HEK293T (cell line): ENCODE data around the gene GPA33.
"Not testable (repeated sequence)": the region's sequence is repeated elsewhere in the genome, so short reads cannot be mapped to it uniquely, and the experiment has no call there.

Experiments
- CTCF ChIA-PET: fragments of 350-600 bp; formaldehyde crosslinking; extraction: SDS; loops from one replicate; lab custom pipeline; 2021; ENCODE audit warnings: antibody characterized with exemption, inconsistent platforms; lab: Yijun Ruan, JAX
- POLR2A ChIA-PET: fragments of 350-600 bp; formaldehyde crosslinking; extraction: SDS; loops from one replicate; lab custom pipeline; 2020; ENCODE audit warnings: antibody characterized with exemption, inconsistent platforms; lab: Yijun Ruan, JAX
- DNase-seq: peaks from one replicate; pipeline ENCODE4 v3.0.0; 2012; ENCODE audit warnings: mixed read lengths; ENCODE audit errors: extremely low spot score
- ARNT ChIP-seq: fragments of 450-650 bp; IDR thresholded peaks from 2 replicates; pipeline ENCODE4 v1.6.1; 2017; ENCODE audit warnings: mild to moderate bottlenecking
- BHLHE40 ChIP-seq: fragments of 450-650 bp; IDR thresholded peaks from 2 replicates; pipeline ENCODE4 v1.6.1; 2016; ENCODE audit warnings: mild to moderate bottlenecking, moderate library complexity, borderline replicate concordance
- CTBP1 ChIP-seq: fragments of 450-650 bp; IDR thresholded peaks from 2 replicates; pipeline ENCODE4 v1.6.1; 2016; ENCODE audit warnings: borderline replicate concordance
- ELF4 ChIP-seq: fragments of 450-650 bp; IDR thresholded peaks from 2 replicates; pipeline ENCODE4 v1.6.1; 2017; ENCODE audit warnings: antibody characterized with exemption
- FOXA1 ChIP-seq: fragments of 450-650 bp; IDR thresholded peaks from 2 replicates; pipeline ENCODE4 v1.6.1; 2016; ENCODE audit warnings: mild to moderate bottlenecking
- FOXK2 ChIP-seq: fragments of 450-650 bp; IDR thresholded peaks from 2 replicates; pipeline ENCODE4 v1.6.1; 2016; ENCODE audit warnings: mild to moderate bottlenecking
- FOXM1 ChIP-seq: fragments of 450-650 bp; IDR thresholded peaks from 2 replicates; pipeline ENCODE4 v1.6.1; 2017; ENCODE audit warnings: mild to moderate bottlenecking, borderline replicate concordance
- HDGF ChIP-seq: fragments of 450-650 bp; IDR thresholded peaks from 2 replicates; pipeline ENCODE4 v1.6.1; 2017; ENCODE audit warnings: antibody characterized with exemption, borderline replicate concordance
- L3MBTL2 ChIP-seq: fragments of 450-650 bp; conservative IDR thresholded peaks from 2 replicates; pipeline ENCODE4 v1.6.1; 2016; ENCODE audit warnings: mild to moderate bottlenecking
- LEF1 ChIP-seq: fragments of 450-650 bp; IDR thresholded peaks from 2 replicates; pipeline ENCODE4 v1.6.1; 2017; ENCODE audit warnings: mild to moderate bottlenecking, borderline replicate concordance
- NFRKB ChIP-seq: fragments of 450-650 bp; IDR thresholded peaks from 2 replicates; pipeline ENCODE4 v1.6.1; 2016; ENCODE audit warnings: mild to moderate bottlenecking, moderate library complexity
- SP1 ChIP-seq: fragments of 450-650 bp; IDR thresholded peaks from 2 replicates; pipeline ENCODE4 v1.6.1; 2017
- SUZ12 ChIP-seq: fragments of 450-650 bp; IDR thresholded peaks from 2 replicates; pipeline ENCODE4 v1.6.1; 2016; ENCODE audit warnings: mild to moderate bottlenecking
- TARDBP ChIP-seq: fragments of 450-650 bp; IDR thresholded peaks from 2 replicates; pipeline ENCODE4 v1.6.1; 2016
- ZNF384 ChIP-seq: fragments of 450-650 bp; IDR thresholded peaks from 2 replicates; pipeline ENCODE4 v1.6.1; 2016
- TF ChIP-seq, protein P1 (sequence below): fragments of 450-650 bp; IDR thresholded peaks from 2 replicates; pipeline ENCODE4 v1.6.1; 2016

Gene GPA33

DNA sequence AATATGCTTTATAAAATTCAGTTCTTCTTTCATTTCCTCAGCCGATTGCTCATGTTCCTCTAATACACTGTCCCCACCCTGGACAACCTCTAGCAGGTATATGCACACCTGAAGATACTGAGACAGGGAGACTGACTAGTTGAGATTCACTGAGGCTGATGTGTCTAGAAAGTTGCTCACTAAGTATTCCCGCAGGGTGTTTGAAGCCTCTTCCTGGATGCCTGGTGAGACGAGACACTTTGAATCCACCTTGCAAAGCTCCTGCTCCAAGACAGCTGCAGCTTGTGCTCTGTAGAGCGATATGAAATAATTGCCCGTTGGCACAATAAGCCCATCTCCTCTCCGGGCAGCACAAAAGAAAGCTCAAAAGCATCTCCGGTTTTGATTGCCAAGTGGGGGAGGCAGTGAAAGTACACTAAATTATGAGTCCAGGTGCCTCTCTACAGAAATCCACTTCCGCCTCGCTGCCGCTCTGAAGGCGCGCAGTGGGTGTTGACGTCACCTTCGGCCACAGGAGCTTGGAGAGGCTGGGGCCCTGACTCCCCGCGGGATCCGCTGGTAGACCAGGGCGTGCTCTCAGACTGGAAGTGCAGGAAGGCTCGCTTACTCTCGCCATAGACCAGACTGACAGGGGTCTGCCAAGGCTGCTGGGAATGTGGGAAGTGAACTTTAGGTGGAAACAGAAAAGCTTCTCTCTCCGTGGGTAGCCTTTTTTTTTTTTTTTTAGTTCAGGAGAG is 46.3 kb downstream of the GPA33 start:
- ChIA-PET POLR2A (interaction anchor here (0.5 to 1.4 kb wide), 7 partner anchors 11 to 176 kb away, joined by 3 to 5 read pairs (median 3); partner anchors contain the start of genes POU2F1 and TADA1), CTCF (interaction anchor here (0.6 to 1.7 kb wide), 6 partner anchors 11 to 232 kb away, joined by 3 to 6 read pairs (median 4); no protein-coding TSS in a partner anchor)
- peak; percentile 89 for DNase-seq
- TF ChIP-seq, protein P1, sequence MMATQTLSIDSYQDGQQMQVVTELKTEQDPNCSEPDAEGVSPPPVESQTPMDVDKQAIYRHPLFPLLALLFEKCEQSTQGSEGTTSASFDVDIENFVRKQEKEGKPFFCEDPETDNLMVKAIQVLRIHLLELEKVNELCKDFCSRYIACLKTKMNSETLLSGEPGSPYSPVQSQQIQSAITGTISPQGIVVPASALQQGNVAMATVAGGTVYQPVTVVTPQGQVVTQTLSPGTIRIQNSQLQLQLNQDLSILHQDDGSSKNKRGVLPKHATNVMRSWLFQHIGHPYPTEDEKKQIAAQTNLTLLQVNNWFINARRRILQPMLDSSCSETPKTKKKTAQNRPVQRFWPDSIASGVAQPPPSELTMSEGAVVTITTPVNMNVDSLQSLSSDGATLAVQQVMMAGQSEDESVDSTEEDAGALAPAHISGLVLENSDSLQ = peak; percentile 9; the same call in 1 of the 2 replicates
- TF ChIP-seq FOXM1 (no peak), ZNF384 (peak; percentile 64), CTBP1 (no peak), L3MBTL2 (peak; percentile 45), ELF4 (peak; percentile 43; the same call in 1 of the 2 replicates), TARDBP (no peak), BHLHE40 (no peak), SUZ12 (no peak), SP1 (no peak)

DNA sequence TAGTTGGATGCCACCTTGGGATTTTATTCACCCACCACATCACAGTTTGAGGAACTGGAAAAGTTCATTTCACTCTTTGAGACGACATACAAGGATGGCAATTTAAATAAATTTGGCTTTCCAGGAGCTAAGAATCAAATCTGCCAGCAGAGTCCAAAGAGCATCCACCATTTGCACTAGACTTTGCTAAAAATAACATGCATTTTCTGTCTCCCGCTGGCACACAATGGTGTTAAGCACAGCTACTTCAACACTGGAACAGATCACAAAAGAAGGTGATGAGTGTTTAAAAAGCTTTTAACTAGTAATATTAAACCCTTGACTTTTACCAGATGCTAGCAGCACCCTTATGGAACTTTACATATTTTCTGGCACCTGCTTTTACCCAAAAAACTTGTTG is 56.5 kb downstream of the GPA33 start:
- DNase-seq = no peak
- TF ChIP-seq ELF4 (no peak), ZNF384 (no peak), L3MBTL2 (no peak), FOXK2 (no peak), FOXM1 (no peak), HDGF (no peak), SP1 (no peak), CTBP1 (no peak), TARDBP (no peak)
- TF ChIP-seq, protein P1 = no peak
- ChIA-PET CTCF (no interaction called here), POLR2A (no interaction called here)

DNA sequence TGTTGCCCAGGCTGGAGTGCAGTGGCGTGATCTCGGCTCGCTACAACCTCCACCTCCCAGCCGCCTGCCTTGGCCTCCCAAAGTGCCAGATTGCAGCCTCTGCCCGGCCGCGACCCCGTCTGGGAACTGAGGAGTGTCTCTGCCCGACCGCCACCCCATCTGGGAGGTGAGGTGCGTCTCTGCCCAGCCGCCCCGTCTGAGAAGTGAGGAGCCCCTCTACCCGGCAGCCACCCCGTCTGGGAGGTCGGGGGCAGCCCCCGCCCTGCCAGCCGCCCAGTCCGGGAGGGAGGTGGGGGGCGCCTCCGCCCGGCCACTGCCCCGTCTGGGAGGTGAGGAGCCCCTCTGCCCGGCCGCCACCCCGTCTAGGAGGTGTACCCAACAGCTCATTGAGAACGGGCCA is 60.6 kb downstream of the GPA33 start:
- CTCF ChIA-PET, DNase-seq, POLR2A ChIA-PET: not testable (repeated sequence)

DNA sequence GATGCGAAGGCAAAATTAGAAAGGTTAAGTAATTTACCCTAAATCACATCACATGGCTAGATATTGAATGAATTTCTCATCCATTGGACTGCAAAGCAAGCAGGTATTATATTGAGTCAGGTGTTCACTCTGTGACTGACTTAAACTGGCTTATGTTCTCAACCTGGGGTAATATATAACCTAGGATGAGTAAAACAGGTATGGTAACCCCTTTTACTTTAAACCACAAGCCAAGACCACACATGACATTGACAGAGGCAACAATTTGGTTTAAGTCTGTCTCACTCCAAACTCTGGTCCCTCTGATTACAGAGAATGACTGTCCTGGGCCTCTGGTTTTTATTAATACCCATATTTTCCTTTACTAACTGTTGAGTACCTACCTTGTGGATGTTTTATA is 67.8 kb downstream of the GPA33 start:
- DNase-seq = no peak
- TF ChIP-seq FOXA1 = no peak
- TF ChIP-seq CTBP1 = no peak
- no peak for TF ChIP-seq FOXM1
- no peak for TF ChIP-seq TARDBP
- POLR2A ChIA-PET = no interaction called here
- CTCF ChIA-PET = no interaction called here

DNA sequence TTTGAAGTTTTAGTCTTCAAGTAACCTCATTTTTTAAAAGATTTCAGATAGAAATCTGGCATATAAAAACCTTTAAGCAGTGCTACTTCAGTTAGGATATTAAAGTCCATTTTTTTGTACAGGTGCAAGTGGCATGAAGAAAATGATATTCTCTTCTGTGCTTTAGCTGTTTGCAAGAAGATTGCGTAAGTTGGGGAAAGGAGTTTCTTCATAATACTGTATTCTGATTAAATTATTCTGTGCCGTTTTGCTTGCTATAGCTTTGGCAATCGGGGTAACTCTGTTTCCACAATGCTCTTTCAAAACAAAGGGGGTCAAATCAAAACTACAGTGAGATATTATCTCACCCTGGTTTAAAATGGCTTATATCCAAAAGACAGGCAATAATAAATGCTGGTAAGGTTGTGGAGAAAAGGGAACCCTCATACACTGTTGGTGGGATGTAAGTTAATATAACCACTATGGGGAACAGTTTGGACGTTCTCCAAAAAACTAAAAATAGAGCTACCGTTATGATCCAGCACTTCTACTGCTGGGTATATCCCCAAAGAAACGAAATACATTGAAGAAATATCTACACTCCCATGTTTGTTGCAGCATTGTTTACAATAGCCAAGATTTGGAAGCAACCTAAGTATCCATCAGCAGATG is 74.0 kb downstream of the GPA33 start:
- no peak for DNase-seq
- TF ChIP-seq HDGF (no peak), SP1 (no peak), CTBP1 (no peak), NFRKB (no peak), ELF4 (no peak), BHLHE40 (no peak), L3MBTL2 (no peak), SUZ12 (no peak), ARNT (no peak), FOXM1 (no peak), FOXK2 (no peak), TARDBP (no peak), ZNF384 (no peak), FOXA1 (no peak), LEF1 (no peak)
- TF ChIP-seq, protein P1 = no peak
- POLR2A ChIA-PET = no interaction called here
- CTCF ChIA-PET = no interaction called here
